Mucosa of stomach (tissue), 1 donor: ENCODE measurements around the gene PTPN6.
A peak's percentile ranks its signal among the peaks of the same experiment; 100 is the strongest.
"Not testable (repeated sequence)": the region's sequence is repeated elsewhere in the genome, so short reads cannot be mapped to it uniquely, and the experiment has no call there.

Experiments
- H3K27me3 ChIP-seq: one replicate; pipeline ENCODE4 v1.7.0; 2013; ENCODE audit warnings: mild to moderate bottlenecking, low read length; ENCODE audit not compliant: control insufficient read depth, insufficient read depth
- H3K36me3 ChIP-seq: one replicate; pipeline ENCODE4 v1.7.0; 2013; ENCODE audit warnings: low read length; ENCODE audit not compliant: control insufficient read depth, insufficient read depth
- H3K4me1 ChIP-seq: one replicate; pipeline ENCODE4 v1.7.0; 2013; ENCODE audit warnings: mild to moderate bottlenecking, low read length; ENCODE audit not compliant: control insufficient read depth, insufficient read depth
- H3K4me3 ChIP-seq: one replicate; pipeline ENCODE4 v1.7.0; 2013; ENCODE audit warnings: low read length
- H3K9ac ChIP-seq: one replicate; pipeline ENCODE4 v1.7.0; 2013; ENCODE audit warnings: mild to moderate bottlenecking, low read length, moderate library complexity
- H3K9me3 ChIP-seq: one replicate; pipeline ENCODE4 v1.7.0; 2013; ENCODE audit warnings: mild to moderate bottlenecking, low read length, moderate library complexity; ENCODE audit not compliant: control insufficient read depth
- donor health status: Pancreatic carcinoma.

The PTPN6 gene

GRCh38 chr12:6950811-6951540 lies at the start of gene PTPN6:
TSS of gene PTPN6 (plus strand) at chr12:6951356. CDS start at chr12:6951513, 157 bp downstream.
- Histone ChIP-seq H3K9ac (peak within 1 kb of the TSS; percentile 53), H3K36me3 (peaks cover under 1% of the 10 kb centered on the region), H3K4me3 (no peak within 1 kb of the TSS)

GRCh38 chr12:6902448-6902847 lies 48.7 kb upstream of the PTPN6 start:
- peaks cover 21% of the 10 kb centered on the region for H3K4me1 ChIP-seq
- no peaks in the 10 kb centered on the region for H3K27me3 ChIP-seq
- no peaks in the 10 kb centered on the region for H3K36me3 ChIP-seq
- no peaks in the 10 kb centered on the region for H3K9me3 ChIP-seq
- no peak overlapping the region for H3K4me3 ChIP-seq
- no peak overlapping the region for H3K9ac ChIP-seq

More at GRCh38 chr12:6950811-6951540, at the start of gene PTPN6:
- Histone ChIP-seq H3K9me3 (no peaks in the 10 kb centered on the region), H3K27me3 (no peaks in the 10 kb centered on the region), H3K4me1 (peaks cover 8% of the 10 kb centered on the region)

- Histone ChIP-seq H3K9me3 (no peaks in the 10 kb centered on the region), H3K27me3 (no peaks in the 10 kb centered on the region), H3K4me1 (peaks cover 21% of the 10 kb centered on the region), H3K4me3 (no peak overlapping the region), H3K36me3 (no peaks in the 10 kb centered on the region), H3K9ac (no peak overlapping the region)
Measured at GRCh38 chr12:6903722-6904121, 47.4 kb upstream of the PTPN6 start.

GRCh38 chr12:6904280-6905276 lies 46.6 kb upstream of the PTPN6 start, which contains the start of gene LRRC23:
TSS of gene LRRC23 (plus strand) at chr12:6904822. CDS start at chr12:6905634, 812 bp downstream.
- no peaks in the 10 kb centered on the region for H3K9me3 ChIP-seq

GRCh38 chr12:6905414-6906040 lies 45.6 kb upstream of the PTPN6 start:
- no peaks in the 10 kb centered on the region for H3K27me3 ChIP-seq
- H3K9me3 ChIP-seq = no peaks in the 10 kb centered on the region
- peak overlapping the region; percentile 71 for H3K9ac ChIP-seq
- H3K36me3 ChIP-seq = no peaks in the 10 kb centered on the region
- H3K4me1 ChIP-seq = peaks cover 11% of the 10 kb centered on the region
- H3K4me3 ChIP-seq = peak overlapping the region; percentile 63

More at GRCh38 chr12:6904280-6905276, 46.6 kb upstream of the PTPN6 start, which contains the start of gene LRRC23:
- peaks cover 17% of the 10 kb centered on the region for H3K4me1 ChIP-seq
- H3K27me3 ChIP-seq = no peaks in the 10 kb centered on the region
- peak within 1 kb of the TSS; percentile 71 for H3K9ac ChIP-seq
- H3K36me3 ChIP-seq = no peaks in the 10 kb centered on the region
- peak within 1 kb of the TSS; percentile 63 for H3K4me3 ChIP-seq

- not testable (repeated sequence) for H3K9ac ChIP-seq, H3K27me3 ChIP-seq
Measured at GRCh38 chr12:6908141-6908540, 43.0 kb upstream of the PTPN6 start.

GRCh38 chr12:6909421-6910145 lies 41.6 kb upstream of the PTPN6 start:
- H3K9me3 ChIP-seq = no peaks in the 10 kb centered on the region
- H3K4me3 ChIP-seq = no peak overlapping the region
- no peak overlapping the region for H3K9ac ChIP-seq
- H3K4me1 ChIP-seq = peaks cover 13% of the 10 kb centered on the region
- peaks cover 14% of the 10 kb centered on the region for H3K27me3 ChIP-seq
- H3K36me3 ChIP-seq = no peaks in the 10 kb centered on the region

More at GRCh38 chr12:6908141-6908540, 43.0 kb upstream of the PTPN6 start:
- H3K9me3 ChIP-seq, H3K36me3 ChIP-seq, H3K4me3 ChIP-seq: not testable (repeated sequence)
- H3K4me1 ChIP-seq = peaks cover 11% of the 10 kb centered on the region

- Histone ChIP-seq H3K9me3 (no peaks in the 10 kb centered on the region), H3K4me1 (peaks cover 13% of the 10 kb centered on the region)
Measured at GRCh38 chr12:6912164-6912935, 38.8 kb upstream of the PTPN6 start.

GRCh38 chr12:6914246-6914946 lies 36.8 kb upstream of the PTPN6 start, which contains the start of gene ENO2:
TSS of gene ENO2 (plus strand) at chr12:6914580. CDS start at chr12:6915833, 1,253 bp downstream.
- Histone ChIP-seq H3K27me3 (peaks cover 19% of the 10 kb centered on the region), H3K4me1 (peaks cover 13% of the 10 kb centered on the region), H3K4me3 (no peak within 1 kb of the TSS), H3K9me3 (no peaks in the 10 kb centered on the region), H3K36me3 (no peaks in the 10 kb centered on the region), H3K9ac (peak within 1 kb of the TSS; percentile 50)

More at GRCh38 chr12:6912164-6912935, 38.8 kb upstream of the PTPN6 start:
- H3K27me3 ChIP-seq = peaks cover 19% of the 10 kb centered on the region
- no peak overlapping the region for H3K9ac ChIP-seq
- no peaks in the 10 kb centered on the region for H3K36me3 ChIP-seq
- H3K4me3 ChIP-seq = no peak overlapping the region
